IMR-90 (cell line): ENCODE measurements around the gene CIT.

Source experiments
- CEBPB ChIP-seq: IDR thresholded peaks from 2 replicates; pipeline ENCODE4 v1.6.1; 2012; ENCODE audit warnings: low read depth, low read length, improper control_type of control experiment
- CTCF ChIP-seq: conservative IDR thresholded peaks from 2 replicates; pipeline ENCODE4 v1.5.1; 2012; ENCODE audit warnings: mild to moderate bottlenecking, low read depth, low read length, improper control_type of control experiment
- MXI1 ChIP-seq: IDR thresholded peaks from 2 replicates; pipeline ENCODE4 v1.6.1; 2012; ENCODE audit warnings: low read depth, mild to moderate bottlenecking, low read length, moderate library complexity, borderline replicate concordance
- SMC3 ChIP-seq: fragments of 150-350 bp; IDR thresholded peaks from 2 replicates; pipeline ENCODE4 v1.6.1; 2016; ENCODE audit warnings: low read depth, mild to moderate bottlenecking, antibody characterized with exemption, low read length, moderate library complexity

- TF ChIP-seq CTCF (no peak), SMC3 (no peak), CEBPB (no peak), MXI1 (no peak)
Observed at GRCh38 chr12:119689935-119690500, 187.1 kb downstream of the CIT start.
